HAP-1 (cell line): Measurements from ENCODE around the gene CNTN5.

Experiments
- DNase-seq, 2 experiments: peaks; one replicate each; pipeline ENCODE4 v3.0.0-alpha.2; 2016 to 2020; ENCODE audit warnings: low spot score in 2 of 2
- H3K27me3 ChIP-seq: fragments of 250-450 bp; sonication (Bioruptor Pico); 2 replicates; pipeline ENCODE4 v1.5.1; 2020; ENCODE audit warnings: low read depth, mild to moderate bottlenecking, moderate library complexity
- H3K36me3 ChIP-seq: fragments of 250-450 bp; sonication (Bioruptor Pico); replicated peaks from 2 replicates; pipeline ENCODE4 v1.5.1; 2020; ENCODE audit warnings: mild to moderate bottlenecking
- H3K4me1 ChIP-seq: fragments of 250-450 bp; sonication (Bioruptor Pico); 2 replicates; pipeline ENCODE4 v1.5.1; 2020; ENCODE audit warnings: mild to moderate bottlenecking
- H3K4me3 ChIP-seq: fragments of 250-450 bp; sonication (Bioruptor Pico); 2 replicates; pipeline ENCODE4 v1.5.1; 2020; ENCODE audit warnings: mild to moderate bottlenecking, moderate library complexity
- H3K9me3 ChIP-seq: fragments of 250-450 bp; sonication (Bioruptor Pico); 2 replicates; pipeline ENCODE4 v1.5.1; 2020; ENCODE audit warnings: mild to moderate bottlenecking, moderate library complexity
- in situ Hi-C: fragments of 300-500 bp; cut with MboI; formaldehyde crosslinking; loops from 3 replicates; pipeline ENCODE4 v1.14.3; 2020; ENCODE audit warnings: low sequenced_read_pairs, inconsistent platforms, mixed read lengths

The CNTN5 gene

DNA sequence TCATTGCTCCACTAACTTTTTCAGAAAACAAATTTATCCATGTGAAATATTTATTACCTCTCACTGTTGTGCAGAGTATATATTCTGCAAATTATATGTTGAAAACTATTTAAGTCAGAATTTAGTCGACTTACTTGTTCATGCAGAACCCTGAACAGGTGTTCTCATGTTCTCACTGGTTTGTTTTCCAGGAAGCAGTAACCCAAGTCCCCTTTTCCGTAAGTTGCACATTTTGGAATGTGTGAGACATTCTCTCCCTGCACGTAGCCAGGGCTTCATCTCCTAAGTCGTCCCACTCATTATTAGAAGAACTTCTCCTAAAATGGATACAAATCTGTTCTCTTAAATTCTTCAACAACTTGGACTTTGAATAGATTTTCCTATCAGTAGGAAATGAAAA is 524.9 kb downstream of the CNTN5 start:
- no peaks in the 10 kb centered on the region for H3K4me1 ChIP-seq
- in situ Hi-C loops: no loop called here
- H3K36me3 ChIP-seq: no peaks in the 10 kb centered on the region
- DNase-seq: no peak
- H3K27me3 ChIP-seq: no peaks in the 10 kb centered on the region
- H3K4me3 ChIP-seq: no peak overlapping the region
- H3K9me3 ChIP-seq: no peaks in the 10 kb centered on the region

DNA sequence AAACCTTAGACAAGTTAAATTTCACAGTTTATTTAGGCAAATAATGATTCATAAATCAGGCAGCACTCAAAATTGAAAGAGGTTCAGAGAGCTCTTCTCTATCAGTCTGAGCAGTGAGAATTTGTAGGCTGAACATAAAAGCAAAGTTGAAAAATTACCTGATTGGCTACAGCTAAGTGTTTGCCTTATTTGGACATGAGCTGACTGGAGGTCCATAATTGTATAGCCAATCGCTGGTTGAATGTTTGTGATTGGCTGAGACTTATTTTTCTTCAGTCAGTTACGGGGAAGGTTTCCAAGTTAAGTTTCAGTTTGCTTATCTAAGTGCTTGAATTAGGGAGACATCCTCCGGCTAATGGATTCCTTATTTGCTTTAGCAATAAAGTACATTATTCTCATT is 527.5 kb downstream of the CNTN5 start:
- no peak for DNase-seq
- Histone ChIP-seq H3K4me1 (no peaks in the 10 kb centered on the region), H3K36me3 (no peaks in the 10 kb centered on the region), H3K27me3 (no peaks in the 10 kb centered on the region), H3K4me3 (no peak overlapping the region), H3K9me3 (no peaks in the 10 kb centered on the region)
- in situ Hi-C loops: no loop called here

DNA sequence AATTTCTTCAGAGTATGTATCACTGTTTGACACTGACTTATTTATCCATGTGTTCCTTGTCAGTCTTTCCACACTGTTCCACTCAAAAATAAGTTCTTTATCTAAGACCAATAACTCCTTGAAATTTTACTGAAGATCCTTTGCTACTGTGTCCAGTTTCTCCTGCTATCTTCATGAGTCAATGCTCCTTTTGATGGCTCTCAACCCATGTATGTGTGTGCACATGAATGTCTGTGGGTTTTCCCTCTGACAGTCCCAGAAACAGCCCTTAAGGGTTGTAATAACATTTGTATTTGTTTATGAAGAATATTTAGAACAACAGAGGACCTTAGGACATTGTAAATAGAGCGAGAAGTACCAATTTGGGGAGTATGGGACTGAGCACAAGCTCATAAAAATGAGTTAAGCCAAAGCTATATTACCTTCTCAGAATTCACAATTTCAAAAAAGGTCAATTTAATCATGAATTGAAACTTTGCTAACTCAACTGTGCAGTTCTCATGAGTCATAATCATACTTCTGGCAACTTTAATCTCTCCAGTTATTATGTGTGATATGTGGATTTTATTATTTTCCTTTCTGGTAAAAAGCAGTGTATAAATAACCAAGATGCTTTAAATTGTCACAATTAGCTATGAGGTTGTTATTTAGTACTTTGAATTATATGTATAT is 533.6 kb downstream of the CNTN5 start:
- in situ Hi-C loops: no loop called here
- H3K27me3 ChIP-seq: no peaks in the 10 kb centered on the region
- H3K9me3 ChIP-seq: no peaks in the 10 kb centered on the region
- H3K36me3 ChIP-seq: no peaks in the 10 kb centered on the region
- no peak overlapping the region for H3K4me3 ChIP-seq
- H3K4me1 ChIP-seq: no peaks in the 10 kb centered on the region
- no peak for DNase-seq

DNA sequence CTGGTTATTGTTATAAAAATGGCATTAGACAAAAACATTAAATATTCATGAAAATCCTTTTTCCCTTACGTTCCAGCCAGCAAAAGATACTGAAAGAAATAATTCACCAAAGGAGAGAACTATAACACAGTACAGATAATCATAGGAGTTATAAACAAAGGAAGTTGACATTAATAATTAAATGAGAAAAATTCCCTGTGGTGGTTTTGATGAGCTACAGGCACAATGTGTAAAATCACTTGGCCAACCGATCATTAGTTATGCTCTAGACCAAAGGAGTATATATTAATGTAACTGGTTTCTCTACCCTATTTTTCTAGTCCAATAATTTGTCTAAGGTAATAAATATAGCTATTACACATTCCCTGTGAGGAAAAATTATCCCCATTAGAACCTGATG is 534.7 kb downstream of the CNTN5 start:
- Histone ChIP-seq H3K36me3 (no peaks in the 10 kb centered on the region), H3K4me1 (no peaks in the 10 kb centered on the region), H3K27me3 (no peaks in the 10 kb centered on the region), H3K4me3 (no peak overlapping the region), H3K9me3 (no peaks in the 10 kb centered on the region)
- DNase-seq: no peak
- in situ Hi-C loops: no loop called here

DNA sequence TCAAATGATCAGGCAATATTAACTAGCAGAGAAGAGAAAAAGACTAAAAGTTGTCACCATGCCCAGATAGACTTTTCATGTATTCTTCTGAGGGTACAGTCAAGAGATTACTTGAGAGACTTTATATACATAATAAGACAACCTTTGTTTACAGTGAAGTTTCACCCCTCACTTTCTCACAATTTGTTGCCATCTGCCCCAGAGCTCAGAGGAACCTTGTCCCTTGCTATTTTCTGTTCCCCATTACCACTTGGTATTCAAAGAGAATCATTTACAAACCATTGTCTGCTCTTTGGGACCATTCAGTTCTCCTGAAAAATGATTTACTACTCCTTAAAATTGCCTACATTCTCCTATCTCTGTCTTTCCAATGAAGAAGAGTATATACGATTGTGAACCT is 544.6 kb downstream of the CNTN5 start:
- H3K4me3 ChIP-seq: no peak overlapping the region
- no peaks in the 10 kb centered on the region for H3K27me3 ChIP-seq
- H3K4me1 ChIP-seq: no peaks in the 10 kb centered on the region
- no peaks in the 10 kb centered on the region for H3K36me3 ChIP-seq
- DNase-seq: no peak
- H3K9me3 ChIP-seq: no peaks in the 10 kb centered on the region
- in situ Hi-C loops: no loop called here

DNA sequence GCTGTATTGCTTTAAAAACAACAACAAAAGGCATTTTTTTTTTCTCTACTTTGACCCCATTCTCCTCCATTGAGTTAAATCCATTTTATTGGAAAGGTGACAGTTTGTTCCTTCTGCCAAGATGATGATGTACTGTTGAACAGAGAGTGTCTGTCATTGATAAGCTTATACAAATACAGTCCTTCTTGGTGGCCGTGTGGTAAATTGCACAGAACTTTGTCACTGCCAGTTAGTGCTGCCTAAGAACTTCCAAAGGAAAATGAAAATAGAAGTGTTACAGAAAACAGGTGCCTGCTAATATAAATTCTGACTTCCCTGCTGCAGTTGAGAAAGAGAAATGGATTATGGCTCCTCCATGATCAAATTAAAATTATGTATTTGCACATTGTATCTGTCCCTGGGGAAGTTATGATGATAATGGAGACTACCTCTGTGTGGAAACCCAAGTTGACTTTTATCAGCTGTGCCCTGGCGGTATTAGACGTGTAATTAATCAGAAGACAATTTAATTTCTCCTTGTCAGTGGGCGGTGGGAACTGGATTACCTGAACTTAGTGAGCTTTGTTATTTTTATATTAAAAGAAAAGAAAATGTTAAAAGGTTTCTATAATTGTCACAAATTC is 546.7 kb downstream of the CNTN5 start:
- H3K4me1 ChIP-seq: no peaks in the 10 kb centered on the region
- H3K9me3 ChIP-seq: no peaks in the 10 kb centered on the region
- in situ Hi-C loops: no loop called here

DNA sequence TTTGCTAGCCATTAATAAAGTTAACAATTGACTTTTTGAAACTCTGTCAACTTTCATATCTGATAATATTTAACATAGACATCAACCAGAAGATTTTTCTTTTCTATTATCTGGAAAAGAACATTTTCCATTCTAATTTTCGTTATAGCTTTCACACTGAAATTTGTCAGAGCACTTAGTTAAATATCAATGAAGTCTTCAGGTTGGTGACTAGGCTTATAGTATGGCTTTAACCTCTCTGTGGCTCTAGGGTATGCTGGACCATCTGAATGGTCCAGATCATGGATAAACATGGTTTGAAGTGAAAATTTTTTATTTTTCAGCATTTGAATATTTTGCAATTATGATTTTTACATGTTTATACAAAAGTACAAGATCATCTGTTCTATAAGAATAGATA is 548.1 kb downstream of the CNTN5 start:
- in situ Hi-C loops: no loop called here
- Histone ChIP-seq H3K27me3 (no peaks in the 10 kb centered on the region), H3K4me1 (no peaks in the 10 kb centered on the region), H3K4me3 (no peak overlapping the region), H3K36me3 (no peaks in the 10 kb centered on the region), H3K9me3 (no peaks in the 10 kb centered on the region)
- no peak for DNase-seq

More for the DNA sequence above, 546.7 kb downstream of the CNTN5 start:
- no peaks in the 10 kb centered on the region for H3K36me3 ChIP-seq
- no peaks in the 10 kb centered on the region for H3K27me3 ChIP-seq
- no peak for DNase-seq
- H3K4me3 ChIP-seq: no peak overlapping the region

DNA sequence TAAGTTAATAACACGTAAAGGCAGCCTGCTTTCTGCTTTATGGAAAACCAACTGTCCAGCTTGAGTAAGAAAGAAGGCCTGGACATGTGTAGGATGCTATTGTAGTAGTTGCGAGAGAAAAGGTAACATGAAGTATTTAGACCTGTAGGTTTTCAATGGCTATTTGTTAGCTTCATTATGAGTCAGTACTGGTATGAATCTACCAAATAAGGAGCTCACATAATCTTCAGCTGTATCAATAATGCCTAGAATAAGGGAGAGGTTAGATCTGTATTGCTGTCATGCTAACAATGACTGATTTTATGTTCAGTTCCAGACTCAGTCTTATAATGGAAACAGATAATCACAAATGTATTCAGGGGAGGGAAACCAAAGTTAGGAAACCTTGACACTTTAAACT is 550.3 kb downstream of the CNTN5 start:
- Histone ChIP-seq H3K36me3 (no peaks in the 10 kb centered on the region), H3K27me3 (no peaks in the 10 kb centered on the region), H3K9me3 (no peaks in the 10 kb centered on the region), H3K4me1 (no peaks in the 10 kb centered on the region), H3K4me3 (no peak overlapping the region)
- in situ Hi-C loops: no loop called here
- DNase-seq: no peak

DNA sequence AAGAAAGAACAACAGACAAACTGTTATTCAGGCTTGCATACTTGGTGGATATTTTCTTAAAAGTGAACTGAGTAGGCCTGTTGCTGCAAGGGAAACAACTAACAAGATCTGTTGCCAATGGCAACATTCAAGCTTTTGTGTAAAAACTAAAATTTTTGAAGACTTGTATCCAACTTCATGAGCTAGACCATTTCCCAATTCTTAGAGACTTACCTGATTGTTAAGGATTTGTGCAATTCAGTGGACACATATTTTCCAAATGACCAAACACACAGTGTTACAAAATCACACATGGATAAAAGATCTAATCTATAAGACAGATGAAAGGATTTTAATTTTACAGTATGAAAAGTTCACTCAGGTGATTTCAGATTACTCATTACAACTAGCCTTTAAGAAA is 564.1 kb downstream of the CNTN5 start:
- Histone ChIP-seq H3K4me1 (no peaks in the 10 kb centered on the region), H3K36me3 (no peaks in the 10 kb centered on the region), H3K9me3 (no peaks in the 10 kb centered on the region), H3K27me3 (no peaks in the 10 kb centered on the region), H3K4me3 (no peak overlapping the region)
- in situ Hi-C loops: no loop called here
- DNase-seq: no peak

DNA sequence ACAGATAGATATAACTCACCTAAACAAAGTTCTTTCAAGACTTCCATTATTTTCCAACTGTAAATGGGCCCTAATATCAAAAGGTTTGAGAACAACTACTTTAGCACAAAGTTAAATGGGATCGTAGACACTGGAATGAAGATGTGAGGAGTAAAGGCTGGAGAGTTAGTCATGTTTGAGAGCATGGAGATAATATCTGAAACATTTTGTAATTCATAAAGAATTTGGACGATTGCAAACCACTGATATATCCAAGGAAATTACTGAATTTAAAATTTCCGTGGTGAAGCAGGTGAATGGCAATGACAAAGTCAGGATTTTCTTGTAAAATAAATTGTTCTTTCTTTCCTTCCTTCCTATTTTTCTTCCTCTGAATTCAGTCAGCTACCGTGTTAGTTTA is 564.9 kb downstream of the CNTN5 start:
- Histone ChIP-seq H3K36me3 (no peaks in the 10 kb centered on the region), H3K9me3 (no peaks in the 10 kb centered on the region), H3K4me1 (no peaks in the 10 kb centered on the region), H3K27me3 (no peaks in the 10 kb centered on the region), H3K4me3 (no peak overlapping the region)
- no peak for DNase-seq
- in situ Hi-C loops: no loop called here

DNA sequence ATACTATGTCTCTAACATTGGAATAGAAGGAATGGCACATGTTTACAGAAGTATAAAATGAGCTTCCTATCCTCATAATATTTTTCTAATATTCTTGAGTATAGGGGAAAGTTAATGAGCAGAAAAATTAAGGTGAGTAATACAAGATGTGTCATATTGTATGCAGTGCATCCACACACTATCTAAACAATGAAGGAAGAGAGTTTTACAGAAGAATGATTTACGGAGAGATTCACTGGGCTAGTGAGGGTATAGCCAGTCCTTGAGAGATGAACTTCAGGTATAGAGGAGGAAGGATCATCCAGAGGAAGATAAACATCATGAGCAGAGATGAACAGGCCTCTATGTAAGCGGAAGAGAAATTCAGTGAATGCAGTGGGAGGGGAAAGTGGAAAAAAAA is 569.0 kb downstream of the CNTN5 start:
- DNase-seq: no peak
- Histone ChIP-seq H3K4me1 (no peaks in the 10 kb centered on the region), H3K27me3 (no peaks in the 10 kb centered on the region), H3K9me3 (no peaks in the 10 kb centered on the region), H3K36me3 (no peaks in the 10 kb centered on the region), H3K4me3 (no peak overlapping the region)
- in situ Hi-C loops: no loop called here

DNA sequence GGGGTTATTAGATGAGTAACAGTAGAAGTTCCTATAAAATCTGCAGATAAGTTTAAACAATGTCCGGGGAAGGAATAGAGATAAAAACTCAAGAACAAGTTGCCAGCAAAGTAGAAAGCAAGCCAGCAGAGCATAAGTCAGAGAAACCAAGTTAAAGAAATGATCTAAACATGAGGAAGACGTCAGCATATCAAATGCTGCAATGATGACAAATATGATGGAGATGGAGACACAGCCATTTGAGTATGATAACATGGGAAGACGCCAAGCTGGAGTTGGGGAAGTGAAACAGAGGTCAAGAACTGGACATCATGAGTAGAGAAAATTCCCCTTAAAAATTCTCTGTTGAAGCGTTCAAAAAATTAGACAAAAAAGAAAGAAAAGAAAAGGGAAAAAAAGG is 571.5 kb downstream of the CNTN5 start:
- in situ Hi-C loops: no loop called here
- no peaks in the 10 kb centered on the region for H3K4me1 ChIP-seq
- H3K36me3 ChIP-seq: no peaks in the 10 kb centered on the region
- no peaks in the 10 kb centered on the region for H3K9me3 ChIP-seq
- H3K4me3 ChIP-seq: no peak overlapping the region
- H3K27me3 ChIP-seq: no peaks in the 10 kb centered on the region
- no peak for DNase-seq

DNA sequence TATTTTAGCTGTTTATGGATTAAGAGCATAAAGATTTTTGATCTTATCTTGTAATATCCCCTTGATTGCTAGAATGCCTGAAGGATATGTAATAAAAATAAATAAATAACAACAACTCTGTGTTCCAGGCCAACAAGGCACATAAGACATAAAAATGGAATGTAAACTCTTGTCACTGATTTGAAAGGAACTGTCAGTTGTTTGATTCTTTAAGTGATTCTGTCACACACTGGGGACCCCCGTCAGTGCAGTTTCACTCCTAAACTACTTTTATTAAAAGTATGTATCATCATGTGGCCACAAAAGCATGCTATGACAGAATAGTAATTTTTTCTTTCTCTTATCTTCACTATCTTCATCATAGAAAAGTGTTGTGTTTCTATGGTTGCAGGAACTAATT is 572.4 kb downstream of the CNTN5 start:
- no peaks in the 10 kb centered on the region for H3K27me3 ChIP-seq
- H3K9me3 ChIP-seq: no peaks in the 10 kb centered on the region
- H3K4me3 ChIP-seq: no peak overlapping the region
- no peaks in the 10 kb centered on the region for H3K36me3 ChIP-seq
- no peak for DNase-seq
- in situ Hi-C loops: no loop called here
- H3K4me1 ChIP-seq: no peaks in the 10 kb centered on the region

DNA sequence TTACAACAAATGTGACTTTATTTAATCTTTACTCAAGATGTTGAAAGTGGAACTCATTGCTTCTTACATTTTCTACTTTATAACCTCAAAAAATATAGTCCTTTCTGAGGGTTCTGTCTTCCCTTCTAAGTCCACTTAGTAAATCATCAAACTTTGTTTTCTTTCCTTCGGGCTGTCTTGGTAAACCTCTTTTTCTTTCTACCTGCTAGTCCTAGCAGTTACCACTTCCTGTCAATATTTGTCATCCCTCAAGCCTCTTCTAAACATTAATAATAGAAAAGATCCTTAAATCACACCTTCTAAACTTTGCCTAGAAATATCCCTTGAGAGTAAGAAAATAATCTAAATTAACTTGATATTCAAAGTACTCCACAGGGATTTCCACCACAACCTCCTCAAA is 580.4 kb downstream of the CNTN5 start:
- no peak for DNase-seq
- no peaks in the 10 kb centered on the region for H3K36me3 ChIP-seq
- no peaks in the 10 kb centered on the region for H3K27me3 ChIP-seq
- in situ Hi-C loops: no loop called here
- H3K9me3 ChIP-seq: no peaks in the 10 kb centered on the region
- no peaks in the 10 kb centered on the region for H3K4me1 ChIP-seq
- no peak overlapping the region for H3K4me3 ChIP-seq

DNA sequence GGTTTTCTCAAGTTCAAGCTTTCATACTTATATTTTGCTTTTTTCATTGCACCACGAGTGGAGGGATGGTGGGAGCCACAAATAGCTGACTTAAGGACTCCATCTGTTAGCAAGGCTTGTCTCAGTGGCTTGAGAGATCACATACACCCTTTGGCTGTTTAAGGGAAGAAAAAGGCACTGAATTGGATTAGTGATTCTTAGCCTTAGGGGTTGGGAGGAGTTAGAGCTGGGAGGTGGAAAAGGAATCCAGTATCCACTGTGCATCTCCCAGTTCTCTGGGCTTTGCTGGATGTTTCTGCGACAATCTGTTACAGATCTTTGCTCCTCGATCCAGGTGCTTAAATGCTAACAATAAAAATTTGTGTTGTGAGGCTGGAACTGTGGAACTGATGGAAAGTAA is 593.6 kb downstream of the CNTN5 start:
- in situ Hi-C loops: no loop called here
- Histone ChIP-seq H3K9me3 (no peaks in the 10 kb centered on the region), H3K36me3 (no peaks in the 10 kb centered on the region), H3K27me3 (no peaks in the 10 kb centered on the region), H3K4me3 (no peak overlapping the region), H3K4me1 (no peaks in the 10 kb centered on the region)
- no peak for DNase-seq
